Measurements from ENCODE around the gene AKAP5. TPM values are rescaled to one million over a fixed set of nuclear protein-coding genes. Genes with fewer than 3 reads are reported as not detected.

Gene AKAP5
- total and polyA plus RNA-seq, 4 donors: 0.15 to 1.8 (median 1.2) TPM

DNA sequence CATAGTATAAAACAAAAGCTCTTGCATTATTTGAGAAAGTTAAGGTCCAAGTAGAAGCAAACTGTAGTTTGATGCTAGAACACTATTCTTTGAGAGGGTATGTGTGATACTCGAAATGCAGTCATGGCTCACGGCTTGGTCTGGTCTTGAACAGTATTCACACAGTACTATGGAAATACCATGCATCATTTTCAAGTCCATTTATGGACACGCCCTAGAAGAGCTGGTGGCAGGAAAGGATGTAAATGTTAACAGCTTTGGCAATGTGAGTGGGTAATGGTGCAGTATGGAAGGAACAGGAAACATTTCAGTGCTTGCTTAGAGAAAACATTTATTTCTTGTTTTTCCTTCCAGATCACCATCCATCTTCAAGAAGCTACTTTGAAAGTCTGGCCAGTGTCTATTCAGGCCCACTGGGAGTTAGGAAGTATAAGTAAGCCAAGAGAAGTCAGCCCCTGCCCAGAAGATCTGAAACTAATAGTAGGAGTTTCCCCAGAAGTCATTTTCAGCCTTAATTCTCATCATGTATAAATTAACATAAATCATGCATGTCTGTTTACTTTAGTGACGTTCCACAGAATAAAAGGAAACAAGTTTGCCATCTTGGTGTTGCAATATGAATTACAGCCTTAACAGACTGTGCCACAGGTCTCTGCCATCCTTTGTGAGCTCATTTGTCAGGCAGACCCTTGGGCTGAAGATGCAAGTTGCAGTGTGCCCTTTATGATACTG lies 5.7 kb upstream of the AKAP5 start:
- WGBS, 2 donors: 63 to 72% methylated on average over 4 of the region's 4 CpGs
- H3K9me3 ChIP-seq (ENCODE audit: control insufficient read depth in 4 of 4, insufficient read depth in 3 of 4, low read length in 3 of 4): no peaks in the 10 kb centered on the region
- H3K9ac ChIP-seq (ENCODE audit: insufficient read depth in 1 of 2, low read length in 2 of 2): no peak overlapping the region
- ATAC-seq (ENCODE audit: insufficient read depth, low FRiP score): no peak
- H3K36me3 ChIP-seq (ENCODE audit: control insufficient read depth in 4 of 4, insufficient read depth in 4 of 4, low read length in 4 of 4): peaks cover 4 to 23% (median 8%) of the 10 kb centered on the region in 4 donors
- H3K27me3 ChIP-seq (ENCODE audit: control insufficient read depth in 3 of 3, insufficient read depth in 3 of 3, low read length in 2 of 3): no peaks in the 10 kb centered on the region
- no peak for DNase-seq
- no peak overlapping the region for H3K27ac ChIP-seq (ENCODE audit: low read depth in 1 of 2, low read length in 1 of 2)
- H3K4me3 ChIP-seq: no peak overlapping the region
- TF ChIP-seq, protein P1, sequence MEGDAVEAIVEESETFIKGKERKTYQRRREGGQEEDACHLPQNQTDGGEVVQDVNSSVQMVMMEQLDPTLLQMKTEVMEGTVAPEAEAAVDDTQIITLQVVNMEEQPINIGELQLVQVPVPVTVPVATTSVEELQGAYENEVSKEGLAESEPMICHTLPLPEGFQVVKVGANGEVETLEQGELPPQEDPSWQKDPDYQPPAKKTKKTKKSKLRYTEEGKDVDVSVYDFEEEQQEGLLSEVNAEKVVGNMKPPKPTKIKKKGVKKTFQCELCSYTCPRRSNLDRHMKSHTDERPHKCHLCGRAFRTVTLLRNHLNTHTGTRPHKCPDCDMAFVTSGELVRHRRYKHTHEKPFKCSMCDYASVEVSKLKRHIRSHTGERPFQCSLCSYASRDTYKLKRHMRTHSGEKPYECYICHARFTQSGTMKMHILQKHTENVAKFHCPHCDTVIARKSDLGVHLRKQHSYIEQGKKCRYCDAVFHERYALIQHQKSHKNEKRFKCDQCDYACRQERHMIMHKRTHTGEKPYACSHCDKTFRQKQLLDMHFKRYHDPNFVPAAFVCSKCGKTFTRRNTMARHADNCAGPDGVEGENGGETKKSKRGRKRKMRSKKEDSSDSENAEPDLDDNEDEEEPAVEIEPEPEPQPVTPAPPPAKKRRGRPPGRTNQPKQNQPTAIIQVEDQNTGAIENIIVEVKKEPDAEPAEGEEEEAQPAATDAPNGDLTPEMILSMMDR (IDR thresholded peaks at IDR 0.05; ENCODE audit: control extremely low read depth, extremely low read depth): no peak
- peaks cover 0 to 1% (median 0%) of the 10 kb centered on the region in 5 donors for H3K4me1 ChIP-seq (ENCODE audit: control insufficient read depth in 5 of 5, insufficient read depth in 5 of 5, low read length in 5 of 5)

DNA sequence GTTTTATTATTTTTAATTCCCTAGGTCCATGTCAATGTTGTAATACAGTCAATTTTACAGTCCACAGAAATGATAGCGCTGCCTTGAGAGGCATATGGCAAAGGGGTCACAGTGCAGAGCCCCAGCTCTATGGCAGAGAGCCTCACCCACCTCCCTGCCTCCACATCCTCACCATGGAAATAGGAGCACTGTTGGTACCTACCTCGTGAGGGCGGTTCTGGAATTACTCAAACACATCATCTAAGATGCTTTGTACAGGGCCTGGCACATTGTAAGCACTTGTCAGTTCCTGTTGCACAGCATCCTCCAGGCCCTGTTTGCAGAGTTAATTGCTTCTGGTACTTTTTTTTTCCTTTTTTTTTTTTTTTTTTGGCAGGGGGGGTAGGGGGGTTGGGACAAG lies 4.1 kb upstream of the AKAP5 start:
- H3K27me3 ChIP-seq (ENCODE audit: control insufficient read depth in 3 of 3, insufficient read depth in 3 of 3, low read length in 2 of 3): no peaks in the 10 kb centered on the region
- no peak overlapping the region for H3K4me3 ChIP-seq
- WGBS, 2 donors: 90 to 97% methylated on average over 3 of the region's 3 CpGs
- no peaks in the 10 kb centered on the region for H3K9me3 ChIP-seq (ENCODE audit: control insufficient read depth in 4 of 4, insufficient read depth in 3 of 4, low read length in 3 of 4)
- no peak for DNase-seq
- TF ChIP-seq, protein P1 (IDR thresholded peaks at IDR 0.05; ENCODE audit: control extremely low read depth, extremely low read depth): no peak
- no peak for ATAC-seq (ENCODE audit: insufficient read depth, low FRiP score)
- H3K9ac ChIP-seq (ENCODE audit: insufficient read depth in 1 of 2, low read length in 2 of 2): no peak overlapping the region
- peaks cover 0 to 9% (median 7%) of the 10 kb centered on the region in 4 donors for H3K36me3 ChIP-seq (ENCODE audit: control insufficient read depth in 4 of 4, insufficient read depth in 4 of 4, low read length in 4 of 4)
- peaks cover 0 to 11% (median 1%) of the 10 kb centered on the region in 5 donors for H3K4me1 ChIP-seq (ENCODE audit: control insufficient read depth in 5 of 5, insufficient read depth in 5 of 5, low read length in 5 of 5)
- no peak overlapping the region for H3K27ac ChIP-seq (ENCODE audit: low read depth in 1 of 2, low read length in 1 of 2)

DNA sequence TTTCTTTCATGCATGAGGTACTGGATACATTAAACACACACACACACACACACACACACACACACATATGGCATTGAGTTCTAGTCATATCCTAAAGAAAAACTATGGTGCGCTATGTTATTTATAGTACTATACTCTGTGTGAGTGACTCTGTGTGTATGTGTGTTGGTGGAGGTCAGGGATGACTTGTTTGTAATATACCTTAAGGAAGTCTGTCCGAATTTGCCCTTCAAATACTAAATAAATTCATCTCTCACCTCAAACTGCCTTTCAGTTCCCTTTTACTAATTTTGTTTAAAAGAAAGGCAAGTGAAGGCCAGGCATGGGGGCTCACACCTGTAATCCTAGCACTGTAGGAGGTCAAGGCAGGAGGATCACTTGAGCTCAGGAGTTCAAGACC lies 2.1 kb upstream of the AKAP5 start:
- peaks cover 0 to 25% (median 1%) of the 10 kb centered on the region in 5 donors for H3K4me1 ChIP-seq (ENCODE audit: control insufficient read depth in 5 of 5, insufficient read depth in 5 of 5, low read length in 5 of 5)
- no peak overlapping the region for H3K27ac ChIP-seq (ENCODE audit: low read depth in 1 of 2, low read length in 1 of 2)
- no peak overlapping the region for H3K4me3 ChIP-seq
- H3K9ac ChIP-seq (ENCODE audit: insufficient read depth in 1 of 2, low read length in 2 of 2): no peak overlapping the region
- H3K9me3 ChIP-seq (ENCODE audit: control insufficient read depth in 4 of 4, insufficient read depth in 3 of 4, low read length in 3 of 4): no peaks in the 10 kb centered on the region
- WGBS, 2 donors: 94 to 99% methylated on average over 2 of the region's 2 CpGs
- no peaks in the 10 kb centered on the region for H3K27me3 ChIP-seq (ENCODE audit: control insufficient read depth in 3 of 3, insufficient read depth in 3 of 3, low read length in 2 of 3)
- ATAC-seq (ENCODE audit: insufficient read depth, low FRiP score): no peak
- no peak for DNase-seq
- TF ChIP-seq, protein P1 (IDR thresholded peaks at IDR 0.05; ENCODE audit: control extremely low read depth, extremely low read depth): no peak
- peaks cover 0 to 8% (median 3%) of the 10 kb centered on the region in 4 donors for H3K36me3 ChIP-seq (ENCODE audit: control insufficient read depth in 4 of 4, insufficient read depth in 4 of 4, low read length in 4 of 4)
